ENCODE measurements around the gene ERMARD.

The ERMARD gene

DNA sequence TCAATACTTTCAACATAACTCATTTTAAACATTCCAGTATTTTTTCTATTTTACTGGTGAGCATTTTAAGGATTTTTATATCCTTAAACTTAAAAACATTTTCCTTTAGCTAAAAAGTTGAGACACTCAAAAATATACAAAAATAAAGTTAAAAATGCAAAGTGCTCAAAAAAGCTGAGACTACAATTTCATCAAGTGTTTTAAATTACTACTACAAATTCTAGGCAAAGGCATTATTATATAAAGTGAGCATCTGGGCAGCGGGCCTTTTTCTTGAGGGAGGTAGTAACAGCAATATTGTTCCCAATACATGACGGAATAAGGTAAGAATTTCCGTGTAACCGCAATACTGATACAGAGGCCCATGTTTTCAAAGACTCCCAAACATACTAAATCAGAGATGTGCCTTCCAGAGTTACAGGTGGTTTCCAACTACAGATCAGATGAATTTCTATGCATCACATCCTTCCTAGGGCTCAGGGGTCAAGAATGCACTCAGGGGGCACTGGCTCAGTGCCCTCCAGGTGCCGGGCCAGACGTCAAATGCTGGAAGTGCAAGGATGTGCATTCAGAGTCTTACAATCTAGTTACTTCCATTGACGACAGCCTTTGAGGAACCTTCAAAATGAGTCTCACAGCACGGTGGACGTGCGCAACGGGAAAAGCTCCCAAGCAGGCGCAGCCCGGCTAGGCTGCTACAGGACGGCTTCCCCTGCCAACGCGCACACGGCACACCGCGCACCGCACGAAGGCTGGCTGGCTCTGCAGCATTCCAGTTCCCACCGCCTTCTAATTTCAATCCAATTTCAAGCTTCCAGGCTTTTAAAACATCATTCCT is 28.8 kb upstream of the ERMARD start:
- H3K27me3 ChIP-seq (ENCODE audit: control insufficient read depth in 1 of 2, insufficient read depth in 2 of 2, low read length in 2 of 2) = no peaks in the 10 kb centered on the region
- peak overlapping the region; percentile 70 for H3K27ac ChIP-seq (ENCODE audit: low read length)
- peak overlapping the region; percentile 80 to 84 for H3K4me3 ChIP-seq (ENCODE audit: low read length in 2 of 2)
- no peaks in the 10 kb centered on the region for H3K36me3 ChIP-seq (ENCODE audit: control insufficient read depth in 2 of 2, insufficient read depth in 2 of 2, low read length in 2 of 2)
- H3K9ac ChIP-seq (ENCODE audit: low read length in 2 of 2) = peak overlapping the region; percentile 66 to 84
- no peaks in the 10 kb centered on the region for H3K9me3 ChIP-seq (ENCODE audit: control insufficient read depth in 2 of 2, low read length in 2 of 2)
- H3K4me1 ChIP-seq (ENCODE audit: control insufficient read depth, insufficient read depth, low read length) = peaks cover 8% of the 10 kb centered on the region

DNA sequence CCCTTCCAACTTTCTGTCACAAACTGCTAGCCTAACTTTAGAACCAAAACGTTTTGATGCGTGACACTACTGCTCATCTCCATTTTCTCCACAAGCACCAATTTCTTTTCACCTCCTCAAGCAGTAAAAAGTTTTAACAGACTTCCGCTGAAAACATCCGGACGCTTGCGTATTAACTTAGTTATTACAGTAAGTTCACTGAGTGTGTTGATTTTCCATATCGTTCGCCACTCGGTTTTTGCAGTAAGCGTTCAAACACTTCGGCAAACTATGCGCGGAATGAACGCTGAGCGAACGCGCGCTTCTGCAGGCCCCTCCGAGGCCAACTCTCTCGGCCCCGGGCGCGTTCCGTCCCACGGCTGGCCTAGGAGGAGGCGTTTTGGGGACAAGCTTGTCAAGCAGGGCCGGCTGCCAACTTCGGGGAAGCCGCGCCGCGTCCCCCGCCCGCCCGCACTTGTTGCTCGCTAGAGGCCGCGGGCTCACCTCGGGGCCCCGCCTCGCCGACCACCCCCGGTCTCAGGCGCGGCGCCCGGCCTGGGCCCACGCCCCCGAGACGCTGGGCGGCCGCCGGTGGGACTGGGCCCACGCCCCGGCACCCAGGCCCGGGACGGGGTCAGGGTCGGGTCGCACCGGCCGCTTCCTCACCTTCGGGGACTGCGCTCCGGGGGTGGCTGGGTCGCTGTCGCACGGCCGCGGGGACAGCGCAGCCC is 28.1 kb upstream of the ERMARD start:
- Histone ChIP-seq H3K27ac (ENCODE audit: low read length) (peak overlapping the region; percentile 70), H3K4me1 (ENCODE audit: control insufficient read depth, insufficient read depth, low read length) (peaks cover 8% of the 10 kb centered on the region), H3K9me3 (ENCODE audit: control insufficient read depth in 2 of 2, low read length in 2 of 2) (no peaks in the 10 kb centered on the region), H3K36me3 (ENCODE audit: control insufficient read depth in 2 of 2, insufficient read depth in 2 of 2, low read length in 2 of 2) (no peaks in the 10 kb centered on the region), H3K27me3 (ENCODE audit: control insufficient read depth in 1 of 2, insufficient read depth in 2 of 2, low read length in 2 of 2) (no peaks in the 10 kb centered on the region), H3K9ac (ENCODE audit: low read length in 2 of 2) (peak overlapping the region; percentile 66 to 84), H3K4me3 (ENCODE audit: low read length in 2 of 2) (peak overlapping the region; percentile 80 to 84)

DNA sequence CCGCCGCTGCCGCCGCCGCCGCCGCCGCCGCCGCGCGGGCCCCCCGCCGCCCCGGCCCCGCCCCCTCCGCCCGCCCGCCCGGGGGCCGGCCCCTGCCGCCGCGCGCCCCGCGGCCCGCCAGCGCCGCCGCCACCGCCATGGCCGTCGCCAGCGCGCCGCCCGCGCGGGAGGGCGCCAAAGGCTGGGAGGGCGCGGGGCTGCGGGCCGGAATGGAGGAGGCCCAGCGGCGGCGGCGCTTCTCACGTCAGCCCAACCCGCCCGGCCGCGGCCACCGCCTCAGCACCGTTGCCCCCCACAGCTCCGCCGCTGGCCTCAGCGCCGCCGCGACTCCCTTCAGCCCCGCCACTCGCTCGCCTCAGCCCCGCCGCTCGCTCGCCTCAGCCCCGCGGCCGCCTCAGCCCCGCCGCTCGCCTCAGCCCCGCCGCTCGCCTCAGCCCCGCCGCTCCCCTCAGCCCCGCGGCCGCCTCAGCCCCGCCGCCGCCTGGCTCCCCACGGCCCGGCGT is 27.4 kb upstream of the ERMARD start:
- Histone ChIP-seq H3K27ac (ENCODE audit: low read length) (no peak overlapping the region), H3K9ac (ENCODE audit: low read length in 2 of 2) (no peak overlapping the region), H3K4me1 (ENCODE audit: control insufficient read depth, insufficient read depth, low read length) (peaks cover 8% of the 10 kb centered on the region), H3K4me3 (ENCODE audit: low read length in 2 of 2) (peak overlapping the region in 1 of 2 donors; percentile 64), H3K36me3 (ENCODE audit: control insufficient read depth in 2 of 2, insufficient read depth in 2 of 2, low read length in 2 of 2) (no peaks in the 10 kb centered on the region), H3K9me3 (ENCODE audit: control insufficient read depth in 2 of 2, low read length in 2 of 2) (no peaks in the 10 kb centered on the region), H3K27me3 (ENCODE audit: control insufficient read depth in 1 of 2, insufficient read depth in 2 of 2, low read length in 2 of 2) (no peaks in the 10 kb centered on the region)

- Histone ChIP-seq H3K36me3 (ENCODE audit: control insufficient read depth in 2 of 2, insufficient read depth in 2 of 2, low read length in 2 of 2) (no peaks in the 10 kb centered on the region), H3K4me3 (ENCODE audit: low read length in 2 of 2) (peak within 1 kb of the TSS; percentile 80 to 84), H3K27ac (ENCODE audit: low read length) (peak within 1 kb of the TSS; percentile 70), H3K4me1 (ENCODE audit: control insufficient read depth, insufficient read depth, low read length) (peaks cover 8% of the 10 kb centered on the region), H3K27me3 (ENCODE audit: control insufficient read depth in 1 of 2, insufficient read depth in 2 of 2, low read length in 2 of 2) (no peaks in the 10 kb centered on the region), H3K9me3 (ENCODE audit: control insufficient read depth in 2 of 2, low read length in 2 of 2) (no peaks in the 10 kb centered on the region), H3K9ac (ENCODE audit: low read length in 2 of 2) (peak within 1 kb of the TSS; percentile 75 to 84)
Measured at GRCh38 chr6:169724494-169725124, 26.8 kb upstream of the ERMARD start, which contains the start of gene PHF10. Gene PHF10 (minus strand): TSS chr6:169724500. CDS start chr6:169723931, 569 bp downstream.

GRCh38 chr6:169725125-169726048 is 26.0 kb upstream of the ERMARD start:
- H3K27ac ChIP-seq (ENCODE audit: low read length) = peak overlapping the region; percentile 64

GRCh38 chr6:169726049-169726400 is 25.4 kb upstream of the ERMARD start:
- Histone ChIP-seq H3K9ac (ENCODE audit: low read length in 2 of 2) (no peak overlapping the region), H3K4me1 (ENCODE audit: control insufficient read depth, insufficient read depth, low read length) (peaks cover 8% of the 10 kb centered on the region), H3K27ac (ENCODE audit: low read length) (no peak overlapping the region), H3K27me3 (ENCODE audit: control insufficient read depth in 1 of 2, insufficient read depth in 2 of 2, low read length in 2 of 2) (no peaks in the 10 kb centered on the region), H3K36me3 (ENCODE audit: control insufficient read depth in 2 of 2, insufficient read depth in 2 of 2, low read length in 2 of 2) (no peaks in the 10 kb centered on the region), H3K9me3 (ENCODE audit: control insufficient read depth in 2 of 2, low read length in 2 of 2) (no peaks in the 10 kb centered on the region), H3K4me3 (ENCODE audit: low read length in 2 of 2) (no peak overlapping the region)

More at GRCh38 chr6:169725125-169726048, 26.0 kb upstream of the ERMARD start:
- Histone ChIP-seq H3K27me3 (ENCODE audit: control insufficient read depth in 1 of 2, insufficient read depth in 2 of 2, low read length in 2 of 2) (no peaks in the 10 kb centered on the region), H3K36me3 (ENCODE audit: control insufficient read depth in 2 of 2, insufficient read depth in 2 of 2, low read length in 2 of 2) (no peaks in the 10 kb centered on the region), H3K4me3 (ENCODE audit: low read length in 2 of 2) (peak overlapping the region; percentile 73 to 75), H3K9ac (ENCODE audit: low read length in 2 of 2) (peak overlapping the region; percentile 55 to 75), H3K9me3 (ENCODE audit: control insufficient read depth in 2 of 2, low read length in 2 of 2) (no peaks in the 10 kb centered on the region), H3K4me1 (ENCODE audit: control insufficient read depth, insufficient read depth, low read length) (peaks cover 8% of the 10 kb centered on the region)

- Histone ChIP-seq H3K4me1 (ENCODE audit: control insufficient read depth, insufficient read depth, low read length) (peaks cover 8% of the 10 kb centered on the region), H3K9me3 (ENCODE audit: control insufficient read depth in 2 of 2, low read length in 2 of 2) (no peaks in the 10 kb centered on the region), H3K4me3 (ENCODE audit: low read length in 2 of 2) (no peak overlapping the region), H3K36me3 (ENCODE audit: control insufficient read depth in 2 of 2, insufficient read depth in 2 of 2, low read length in 2 of 2) (no peaks in the 10 kb centered on the region), H3K9ac (ENCODE audit: low read length in 2 of 2) (no peak overlapping the region), H3K27ac (ENCODE audit: low read length) (no peak overlapping the region), H3K27me3 (ENCODE audit: control insufficient read depth in 1 of 2, insufficient read depth in 2 of 2, low read length in 2 of 2) (no peaks in the 10 kb centered on the region)
Measured at GRCh38 chr6:169726963-169727362, 24.5 kb upstream of the ERMARD start.

DNA sequence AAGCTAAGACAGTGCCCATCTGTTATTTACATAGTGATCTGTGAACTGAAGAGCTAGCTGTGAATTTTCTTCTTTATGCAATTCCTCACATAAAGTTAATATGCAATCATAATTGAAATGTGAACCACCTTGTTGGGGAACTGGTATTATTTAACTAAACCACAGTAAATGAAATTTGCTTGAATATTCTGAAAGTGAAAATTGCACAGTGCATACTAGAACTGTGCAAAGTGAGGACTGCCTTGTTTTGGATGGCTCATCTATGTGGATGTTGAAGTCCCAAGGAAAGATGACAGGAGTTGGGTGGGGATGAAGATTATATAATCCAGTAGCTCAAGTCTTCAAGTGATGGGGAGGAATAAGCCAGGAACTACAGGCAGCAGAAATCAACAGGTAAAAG is 21.5 kb upstream of the ERMARD start:
- Histone ChIP-seq H3K9ac (ENCODE audit: low read length in 2 of 2) (no peak overlapping the region), H3K27ac (ENCODE audit: low read length) (no peak overlapping the region), H3K9me3 (ENCODE audit: control insufficient read depth in 2 of 2, low read length in 2 of 2) (no peaks in the 10 kb centered on the region)

DNA sequence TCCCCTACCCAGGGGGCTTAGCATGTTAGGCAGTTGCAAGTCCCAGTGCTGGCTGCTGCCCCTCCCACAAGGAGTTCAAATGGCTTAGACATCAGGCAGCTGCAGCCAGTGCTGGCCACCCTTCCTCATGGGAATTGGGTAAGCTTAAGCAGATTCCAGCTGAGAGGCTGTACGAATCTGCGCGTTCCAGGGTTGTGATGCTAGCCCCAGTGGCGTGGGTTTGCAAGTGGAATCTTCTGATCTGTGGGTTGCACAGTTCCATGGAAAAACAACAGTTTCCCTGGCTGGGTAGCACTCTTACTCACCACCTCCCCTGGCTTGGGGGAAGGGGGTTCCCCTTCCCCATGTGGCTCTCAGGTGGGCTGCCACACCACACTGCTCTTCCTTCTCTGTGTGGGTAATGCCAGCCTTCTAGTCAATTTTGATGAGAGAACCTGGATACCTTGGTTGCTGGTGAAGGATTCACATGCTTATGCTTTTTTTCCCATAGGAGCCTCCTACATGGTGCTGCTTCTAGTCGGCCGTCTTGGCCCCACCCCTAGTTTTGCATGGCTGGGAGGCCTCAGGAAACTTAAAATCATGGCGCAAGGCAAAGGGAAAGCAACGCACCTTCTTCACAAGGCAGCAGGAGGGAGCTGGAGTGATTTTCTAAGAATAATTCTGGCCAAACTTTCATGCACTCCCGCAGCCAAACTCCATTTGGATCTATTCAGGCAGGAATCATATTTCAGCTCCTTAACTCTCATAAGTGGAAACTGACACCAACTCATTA is 13.0 kb upstream of the ERMARD start:
- no peaks in the 10 kb centered on the region for H3K27me3 ChIP-seq (ENCODE audit: control insufficient read depth in 1 of 2, insufficient read depth in 2 of 2, low read length in 2 of 2)
- no peak overlapping the region for H3K27ac ChIP-seq (ENCODE audit: low read length)
- no peak overlapping the region for H3K9ac ChIP-seq (ENCODE audit: low read length in 2 of 2)
- peaks cover 5% of the 10 kb centered on the region for H3K4me1 ChIP-seq (ENCODE audit: control insufficient read depth, insufficient read depth, low read length)
- no peaks in the 10 kb centered on the region for H3K9me3 ChIP-seq (ENCODE audit: control insufficient read depth in 2 of 2, low read length in 2 of 2)
- no peaks in the 10 kb centered on the region for H3K36me3 ChIP-seq (ENCODE audit: control insufficient read depth in 2 of 2, insufficient read depth in 2 of 2, low read length in 2 of 2)
- no peak overlapping the region for H3K4me3 ChIP-seq (ENCODE audit: low read length in 2 of 2)

More for the DNA sequence above, 21.5 kb upstream of the ERMARD start:
- Histone ChIP-seq H3K4me3 (ENCODE audit: low read length in 2 of 2) (no peak overlapping the region), H3K27me3 (ENCODE audit: control insufficient read depth in 1 of 2, insufficient read depth in 2 of 2, low read length in 2 of 2) (no peaks in the 10 kb centered on the region), H3K4me1 (ENCODE audit: control insufficient read depth, insufficient read depth, low read length) (peaks cover 3% of the 10 kb centered on the region), H3K36me3 (ENCODE audit: control insufficient read depth in 2 of 2, insufficient read depth in 2 of 2, low read length in 2 of 2) (no peaks in the 10 kb centered on the region)
